ENCODE measurements around the gene CERKL. TPM values are rescaled to one million over a fixed set of nuclear protein-coding genes. Genes with fewer than 3 reads are reported as not detected.

CERKL gene
- total and polyA plus RNA-seq, 4 donors = 1.3 to 12.0 (median 2.5) TPM

GRCh38 chr2:181542170-181542569 lies 114.7 kb downstream of the CERKL start:
- H3K4me3 ChIP-seq = no peak overlapping the region
- H3K27me3 ChIP-seq (ENCODE audit: control insufficient read depth in 3 of 3, insufficient read depth in 3 of 3, low read length in 2 of 3) = no peaks in the 10 kb centered on the region
- TF ChIP-seq CTCF (IDR thresholded peaks at IDR 0.05; ENCODE audit: control extremely low read depth, extremely low read depth) = no peak
- no peaks in the 10 kb centered on the region for H3K9me3 ChIP-seq (ENCODE audit: control insufficient read depth in 4 of 4, insufficient read depth in 3 of 4, low read length in 3 of 4)
- ATAC-seq (ENCODE audit: insufficient read depth, low FRiP score) (no peak), DNase-seq (no peak)
- no peaks in the 10 kb centered on the region for H3K4me1 ChIP-seq (ENCODE audit: control insufficient read depth in 5 of 5, insufficient read depth in 5 of 5, low read length in 5 of 5)
- no peaks in the 10 kb centered on the region for H3K36me3 ChIP-seq (ENCODE audit: control insufficient read depth in 4 of 4, insufficient read depth in 4 of 4, low read length in 4 of 4)
- H3K27ac ChIP-seq (ENCODE audit: low read depth in 1 of 2, low read length in 1 of 2) = no peak overlapping the region
- no peak overlapping the region for H3K9ac ChIP-seq (ENCODE audit: insufficient read depth in 1 of 2, low read length in 2 of 2)
- 65 to 92% methylated on average over 2 of the region's 2 CpGs for WGBS, 2 donors

- H3K27ac ChIP-seq (ENCODE audit: low read depth in 1 of 2, low read length in 1 of 2) = no peak overlapping the region
- DNase-seq = no peak
- H3K9me3 ChIP-seq (ENCODE audit: control insufficient read depth in 4 of 4, insufficient read depth in 3 of 4, low read length in 3 of 4) = no peaks in the 10 kb centered on the region
- H3K4me1 ChIP-seq (ENCODE audit: control insufficient read depth in 5 of 5, insufficient read depth in 5 of 5, low read length in 5 of 5) = no peaks in the 10 kb centered on the region
- ATAC-seq (ENCODE audit: insufficient read depth, low FRiP score) = no peak
- no peaks in the 10 kb centered on the region for H3K36me3 ChIP-seq (ENCODE audit: control insufficient read depth in 4 of 4, insufficient read depth in 4 of 4, low read length in 4 of 4)
- WGBS, 2 donors = 70 to 85% methylated on average over 4 of the region's 4 CpGs
- H3K9ac ChIP-seq (ENCODE audit: insufficient read depth in 1 of 2, low read length in 2 of 2) = no peak overlapping the region
- no peaks in the 10 kb centered on the region for H3K27me3 ChIP-seq (ENCODE audit: control insufficient read depth in 3 of 3, insufficient read depth in 3 of 3, low read length in 2 of 3)
- no peak for TF ChIP-seq CTCF (IDR thresholded peaks at IDR 0.05; ENCODE audit: control extremely low read depth, extremely low read depth)
- no peak overlapping the region for H3K4me3 ChIP-seq
Measured at GRCh38 chr2:181540421-181540820, 116.5 kb downstream of the CERKL start.

GRCh38 chr2:181536730-181537129 lies 120.2 kb downstream of the CERKL start:
- no peak overlapping the region for H3K4me3 ChIP-seq
- no peaks in the 10 kb centered on the region for H3K36me3 ChIP-seq (ENCODE audit: control insufficient read depth in 4 of 4, insufficient read depth in 4 of 4, low read length in 4 of 4)
- 87 to 91% methylated on average over 2 of the region's 2 CpGs for WGBS, 2 donors
- no peak overlapping the region for H3K27ac ChIP-seq (ENCODE audit: low read depth in 1 of 2, low read length in 1 of 2)
- no peak for TF ChIP-seq CTCF (IDR thresholded peaks at IDR 0.05; ENCODE audit: control extremely low read depth, extremely low read depth)
- H3K9ac ChIP-seq (ENCODE audit: insufficient read depth in 1 of 2, low read length in 2 of 2) = no peak overlapping the region
- ATAC-seq (ENCODE audit: insufficient read depth, low FRiP score) (no peak), DNase-seq (no peak)
- no peaks in the 10 kb centered on the region for H3K9me3 ChIP-seq (ENCODE audit: control insufficient read depth in 4 of 4, insufficient read depth in 3 of 4, low read length in 3 of 4)
- H3K4me1 ChIP-seq (ENCODE audit: control insufficient read depth in 5 of 5, insufficient read depth in 5 of 5, low read length in 5 of 5) = no peaks in the 10 kb centered on the region
- H3K27me3 ChIP-seq (ENCODE audit: control insufficient read depth in 3 of 3, insufficient read depth in 3 of 3, low read length in 2 of 3) = no peaks in the 10 kb centered on the region

GRCh38 chr2:181528441-181528840 lies 128.5 kb downstream of the CERKL start:
- Histone ChIP-seq H3K27me3 (ENCODE audit: control insufficient read depth in 3 of 3, insufficient read depth in 3 of 3, low read length in 2 of 3) (no peaks in the 10 kb centered on the region), H3K4me1 (ENCODE audit: control insufficient read depth in 5 of 5, insufficient read depth in 5 of 5, low read length in 5 of 5) (no peaks in the 10 kb centered on the region), H3K9ac (ENCODE audit: insufficient read depth in 1 of 2, low read length in 2 of 2) (no peak overlapping the region), H3K36me3 (ENCODE audit: control insufficient read depth in 4 of 4, insufficient read depth in 4 of 4, low read length in 4 of 4) (peaks cover 0 to 2% (median 0%) of the 10 kb centered on the region in 4 donors), H3K27ac (ENCODE audit: low read depth in 1 of 2, low read length in 1 of 2) (no peak overlapping the region), H3K9me3 (ENCODE audit: control insufficient read depth in 4 of 4, insufficient read depth in 3 of 4, low read length in 3 of 4) (no peaks in the 10 kb centered on the region), H3K4me3 (no peak overlapping the region)
- ATAC-seq (ENCODE audit: insufficient read depth, low FRiP score) (no peak), DNase-seq (no peak)
- no peak for TF ChIP-seq CTCF (IDR thresholded peaks at IDR 0.05; ENCODE audit: control extremely low read depth, extremely low read depth)
- 91 to 92% methylated on average over 1 of the region's 1 CpG for WGBS, 2 donors

Measured in lung (tissue), 12 donors.